AG04449 (cell line): ENCODE results near the gene JMJD8.

Experiments used
- CTCF ChIA-PET: fragments of 350-600 bp; formaldehyde crosslinking; extraction: SDS; loops from one replicate; lab custom pipeline; 2021; ENCODE audit warnings: antibody characterized with exemption; lab: Yijun Ruan, JAX
- POLR2A ChIA-PET: fragments of 400-600, 350-600 bp; formaldehyde crosslinking; extraction: SDS; loops from one replicate; lab custom pipeline; 2020; ENCODE audit warnings: antibody characterized with exemption, inconsistent platforms; lab: Yijun Ruan, JAX
- DNase-seq: peaks from one replicate; pipeline ENCODE4 v3.0.0-alpha.2; 2010; ENCODE audit warnings: low read depth, low spot score
- H3K4me3 ChIP-seq: 2 replicates; pipeline ENCODE4 v1.5.1; 2011; ENCODE audit warnings: low read depth, mild to moderate bottlenecking, control low read depth, low read length
- TF ChIP-seq, protein P1 (sequence below): IDR thresholded peaks from one replicate; pipeline ENCODE4 v1.5.1; 2011; ENCODE audit warnings: mild to moderate bottlenecking, moderate library complexity, low read length, control low read depth, inconsistent platforms; ENCODE audit not compliant: insufficient read depth; ENCODE audit errors: missing control alignments

JMJD8 gene

DNA sequence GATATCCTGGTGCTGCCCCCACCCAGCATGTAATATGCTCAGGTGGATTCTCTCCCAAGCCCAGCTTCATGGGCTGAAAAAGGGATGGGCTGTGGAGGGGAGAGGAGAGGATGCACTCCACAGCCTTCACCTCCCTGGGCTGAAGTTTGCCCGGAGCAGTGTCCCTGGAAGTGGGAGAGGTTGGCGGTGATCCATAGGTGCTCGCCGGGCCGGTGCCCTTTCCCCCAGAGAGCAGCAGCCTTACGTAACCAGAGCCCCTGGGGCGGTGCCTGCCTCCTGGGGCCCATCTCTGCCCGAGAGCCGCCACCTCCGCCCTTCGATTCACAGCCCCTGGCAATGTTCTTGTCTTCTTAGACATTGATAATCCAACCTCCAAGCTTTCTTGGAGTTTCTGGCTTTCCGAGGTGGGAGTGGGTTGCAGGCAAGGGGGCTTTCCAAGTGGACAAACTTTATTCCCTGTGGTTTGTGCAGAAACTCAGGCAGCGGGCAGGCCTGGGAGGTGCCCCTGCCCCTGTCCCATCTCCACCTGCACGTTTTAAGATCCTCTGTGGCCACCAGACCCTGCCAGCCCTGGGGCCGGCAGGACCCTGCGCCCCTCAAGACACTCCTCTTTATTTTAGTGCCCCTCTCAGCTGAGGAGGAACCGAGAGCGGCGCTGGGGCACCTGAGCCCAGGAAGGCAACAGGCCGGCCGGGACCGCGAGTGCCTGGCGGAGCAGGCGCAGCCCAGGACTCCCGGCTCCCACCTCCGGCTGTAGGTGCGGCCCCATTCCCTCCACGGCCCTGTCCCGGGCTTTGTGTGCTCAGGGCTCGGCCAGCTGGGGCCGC, 38.1 kb downstream of the JMJD8 start:
- TF ChIP-seq, protein P1, sequence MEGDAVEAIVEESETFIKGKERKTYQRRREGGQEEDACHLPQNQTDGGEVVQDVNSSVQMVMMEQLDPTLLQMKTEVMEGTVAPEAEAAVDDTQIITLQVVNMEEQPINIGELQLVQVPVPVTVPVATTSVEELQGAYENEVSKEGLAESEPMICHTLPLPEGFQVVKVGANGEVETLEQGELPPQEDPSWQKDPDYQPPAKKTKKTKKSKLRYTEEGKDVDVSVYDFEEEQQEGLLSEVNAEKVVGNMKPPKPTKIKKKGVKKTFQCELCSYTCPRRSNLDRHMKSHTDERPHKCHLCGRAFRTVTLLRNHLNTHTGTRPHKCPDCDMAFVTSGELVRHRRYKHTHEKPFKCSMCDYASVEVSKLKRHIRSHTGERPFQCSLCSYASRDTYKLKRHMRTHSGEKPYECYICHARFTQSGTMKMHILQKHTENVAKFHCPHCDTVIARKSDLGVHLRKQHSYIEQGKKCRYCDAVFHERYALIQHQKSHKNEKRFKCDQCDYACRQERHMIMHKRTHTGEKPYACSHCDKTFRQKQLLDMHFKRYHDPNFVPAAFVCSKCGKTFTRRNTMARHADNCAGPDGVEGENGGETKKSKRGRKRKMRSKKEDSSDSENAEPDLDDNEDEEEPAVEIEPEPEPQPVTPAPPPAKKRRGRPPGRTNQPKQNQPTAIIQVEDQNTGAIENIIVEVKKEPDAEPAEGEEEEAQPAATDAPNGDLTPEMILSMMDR, result no peak
- ChIA-PET POLR2A (no interaction called here), CTCF (interaction anchor here (2.7 kb wide), 1 partner anchor 22 kb away, joined by 8 read pairs; the partner anchor contains the start of gene RHOT2)
- DNase-seq, result no peak
- H3K4me3 ChIP-seq, result no peak overlapping the region

DNA sequence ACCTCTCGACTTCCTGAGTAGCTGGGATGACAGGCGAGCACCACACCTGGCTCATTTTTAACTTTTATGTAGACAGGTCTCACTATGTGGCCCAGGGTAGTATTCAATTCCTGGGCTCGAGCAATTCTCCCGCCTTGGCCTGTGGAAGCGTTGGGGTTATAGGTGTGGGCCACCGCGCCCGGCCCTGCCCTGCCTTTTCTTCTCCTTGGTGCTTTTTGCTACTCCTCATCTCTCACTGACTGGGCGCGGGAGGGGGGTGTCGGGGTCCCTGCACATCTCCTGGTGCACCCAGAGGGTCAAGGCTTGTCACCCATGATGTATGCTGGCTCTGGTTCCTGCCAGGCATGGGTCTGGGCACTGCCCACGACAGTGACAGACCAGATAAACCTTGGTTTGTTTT, 39.6 kb downstream of the JMJD8 start:
- no peak overlapping the region for H3K4me3 ChIP-seq
- ChIA-PET CTCF (interaction anchor here (1.4 to 2.7 kb wide), 2 partner anchors 8 to 24 kb away, joined by 4 to 8 read pairs; partner anchors contain the start of gene RHOT2), POLR2A (no interaction called here)
- DNase-seq, result no peak
- TF ChIP-seq, protein P1, result no peak

DNA sequence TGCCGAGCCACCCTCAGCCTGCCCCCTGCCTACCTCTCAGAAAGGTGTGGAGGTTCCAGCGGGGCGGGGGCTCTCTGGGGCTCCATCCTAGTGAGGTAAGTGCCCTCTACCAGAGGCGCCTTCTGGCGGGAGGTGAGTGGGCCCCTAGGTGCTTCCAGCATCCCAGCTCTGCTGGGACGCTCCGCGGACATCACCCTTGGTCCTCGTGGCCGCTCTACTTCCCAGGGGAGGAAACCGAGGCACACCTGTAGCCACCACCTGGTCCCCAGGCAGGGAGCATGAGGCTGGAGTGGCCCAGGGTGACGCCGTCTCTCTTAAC, 41.1 kb downstream of the JMJD8 start:
- DNase-seq, result no peak
- TF ChIP-seq, protein P1, result no peak
- peak overlapping the region; percentile 84 for H3K4me3 ChIP-seq
- CTCF ChIA-PET, result interaction anchor here (0.8 to 1.4 kb wide), 2 partner anchors 9 to 15 kb away, joined by 3 to 4 read pairs; no protein-coding TSS in a partner anchor
- POLR2A ChIA-PET, result no interaction called here

DNA sequence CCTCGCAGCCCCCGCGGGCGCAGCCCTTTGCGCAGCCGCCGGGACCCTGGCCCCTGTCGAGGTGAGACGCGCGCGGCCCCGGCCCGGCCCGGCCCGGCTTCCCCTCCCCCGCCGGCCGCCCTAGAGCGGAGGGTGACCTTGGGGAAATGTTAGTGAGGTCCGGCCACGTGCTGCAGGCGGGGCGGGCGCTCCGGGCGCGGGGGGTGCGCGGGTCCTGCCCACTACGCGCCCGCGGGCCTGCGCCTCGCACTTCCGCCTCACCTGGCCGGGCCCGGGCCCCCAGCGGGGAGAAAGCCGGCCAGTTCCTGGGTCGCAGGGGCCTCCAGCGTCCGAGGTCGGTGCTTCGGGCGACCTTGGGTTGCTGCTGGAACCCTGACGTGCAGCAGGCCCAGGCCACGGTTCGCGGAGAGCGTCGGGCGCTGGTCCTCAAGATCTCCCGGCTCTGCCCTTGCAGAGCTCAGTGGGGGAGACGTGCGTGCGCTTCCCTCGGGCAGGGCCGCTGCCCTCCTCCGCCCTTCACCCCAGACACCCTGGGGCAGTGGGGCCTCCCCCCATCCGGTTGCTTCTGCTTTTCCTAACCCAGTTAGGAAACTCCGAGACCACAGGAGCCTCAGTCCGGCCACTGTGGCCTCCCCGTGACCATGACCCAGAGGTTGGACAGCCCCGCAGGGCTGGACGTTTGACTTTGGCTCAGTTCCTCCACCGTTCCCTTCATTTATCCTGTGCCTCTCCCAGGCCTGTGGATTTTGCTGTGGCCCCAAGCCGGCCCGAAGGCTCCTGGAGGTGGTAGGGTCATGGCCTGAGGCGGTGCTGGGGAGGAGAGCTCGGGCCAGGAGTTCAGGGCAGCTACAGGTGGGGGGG, 41.7 kb downstream of the JMJD8 start:
- POLR2A ChIA-PET, result no interaction called here
- H3K4me3 ChIP-seq, result peak overlapping the region; percentile 84
- DNase-seq, result no peak
- TF ChIP-seq, protein P1, result no peak
- CTCF ChIA-PET, result interaction anchor here (0.8 kb wide), 1 partner anchor 14 kb away, joined by 3 read pairs; no protein-coding TSS in a partner anchor

DNA sequence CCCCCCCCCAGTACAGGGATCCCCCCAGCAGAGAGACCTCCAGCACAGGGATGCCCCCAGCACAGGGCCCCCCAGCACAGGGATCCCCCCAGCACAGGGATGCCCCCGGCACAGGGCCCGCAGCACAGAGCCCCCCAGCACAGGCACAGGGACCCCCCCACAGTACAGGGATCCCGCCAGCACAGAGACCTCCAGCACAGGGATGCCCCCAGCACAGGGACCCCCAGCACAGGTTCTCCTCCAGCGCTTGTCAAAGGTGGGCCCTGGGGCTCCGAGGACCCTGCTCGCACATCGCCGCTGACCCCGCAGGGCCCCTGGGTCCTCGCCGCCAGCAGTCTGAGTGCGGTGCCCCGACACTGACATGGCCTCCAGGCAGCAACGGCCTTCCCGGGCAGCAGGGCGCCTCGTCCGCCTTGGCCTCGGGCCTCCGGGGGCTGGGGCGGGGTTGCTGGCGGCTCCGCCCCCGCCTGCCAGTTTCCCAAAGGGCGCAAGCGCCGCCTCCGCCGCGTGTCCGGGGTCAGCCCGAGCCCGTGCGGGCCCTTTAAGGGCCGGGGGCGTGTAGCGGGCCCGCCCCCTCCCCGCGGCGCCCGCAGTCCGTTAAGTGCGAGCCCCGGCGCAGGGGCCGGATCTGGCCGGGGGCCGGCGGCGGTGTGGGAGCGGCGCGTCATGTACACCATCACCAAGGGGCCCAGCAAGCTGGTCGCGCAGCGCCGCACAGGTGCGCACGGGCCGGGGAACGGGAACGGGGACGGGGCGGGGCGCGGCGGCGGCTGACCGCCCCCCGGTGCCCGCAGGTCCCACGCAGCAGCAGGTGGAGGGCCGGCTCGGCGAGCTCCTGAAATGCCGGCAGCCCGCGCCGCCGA, 42.6 kb downstream of the JMJD8 start, which contains the start of gene MCRIP2:
TSS of gene MCRIP2 (plus strand) at position 503 of the 863 bp plus-strand sequence. CDS start at position 667, 164 bp downstream.
- ChIA-PET CTCF (no interaction called here), POLR2A (no interaction called here)
- TF ChIP-seq, protein P1, result no peak
- peak within 1 kb of the TSS; percentile 84 for H3K4me3 ChIP-seq
- DNase-seq, result no peak
